ENCODE results near the gene OVOL2.

DNA sequence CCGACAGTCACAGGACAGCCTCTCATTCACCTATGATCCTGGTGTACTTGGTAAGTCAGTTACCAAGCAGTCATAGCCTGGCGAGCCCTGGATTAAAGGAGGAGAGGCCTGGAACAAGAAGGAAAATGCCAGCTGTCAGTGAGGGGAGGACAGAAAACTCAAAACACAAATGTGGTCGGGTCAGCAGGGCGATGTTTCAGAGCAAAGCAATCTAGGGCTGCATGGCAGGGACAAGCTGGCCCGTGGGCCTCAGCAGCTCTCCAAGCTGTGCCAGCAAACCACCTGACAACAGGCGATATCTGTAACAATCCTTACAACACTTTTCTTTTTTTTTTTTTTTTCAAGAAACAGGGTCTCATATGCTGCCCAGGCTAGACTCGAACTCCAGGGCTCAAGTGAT lies 48.6 kb downstream of the OVOL2 start:
- TF ChIP-seq, protein P1, sequence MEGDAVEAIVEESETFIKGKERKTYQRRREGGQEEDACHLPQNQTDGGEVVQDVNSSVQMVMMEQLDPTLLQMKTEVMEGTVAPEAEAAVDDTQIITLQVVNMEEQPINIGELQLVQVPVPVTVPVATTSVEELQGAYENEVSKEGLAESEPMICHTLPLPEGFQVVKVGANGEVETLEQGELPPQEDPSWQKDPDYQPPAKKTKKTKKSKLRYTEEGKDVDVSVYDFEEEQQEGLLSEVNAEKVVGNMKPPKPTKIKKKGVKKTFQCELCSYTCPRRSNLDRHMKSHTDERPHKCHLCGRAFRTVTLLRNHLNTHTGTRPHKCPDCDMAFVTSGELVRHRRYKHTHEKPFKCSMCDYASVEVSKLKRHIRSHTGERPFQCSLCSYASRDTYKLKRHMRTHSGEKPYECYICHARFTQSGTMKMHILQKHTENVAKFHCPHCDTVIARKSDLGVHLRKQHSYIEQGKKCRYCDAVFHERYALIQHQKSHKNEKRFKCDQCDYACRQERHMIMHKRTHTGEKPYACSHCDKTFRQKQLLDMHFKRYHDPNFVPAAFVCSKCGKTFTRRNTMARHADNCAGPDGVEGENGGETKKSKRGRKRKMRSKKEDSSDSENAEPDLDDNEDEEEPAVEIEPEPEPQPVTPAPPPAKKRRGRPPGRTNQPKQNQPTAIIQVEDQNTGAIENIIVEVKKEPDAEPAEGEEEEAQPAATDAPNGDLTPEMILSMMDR (IDR thresholded peaks at IDR 0.05), result no peak
- no peak for TF ChIP-seq POLR2AphosphoS5 (IDR thresholded peaks at IDR 0.05)
